OCI-M2 (cell line): ENCODE measurements around the gene WDR38.
A peak's percentile ranks its signal among the peaks of the same experiment; 100 is the strongest.

Experiments used
- DNase-seq: peaks from one replicate; lab custom pipeline; 2025; ENCODE audit not compliant: unreplicated experiment; lab: John Stamatoyannopoulos, UW

Gene WDR38

GRCh38 chr9:124857533-124858162 is 4.4 kb downstream of the WDR38 start:
- no peak for DNase-seq

DNA sequence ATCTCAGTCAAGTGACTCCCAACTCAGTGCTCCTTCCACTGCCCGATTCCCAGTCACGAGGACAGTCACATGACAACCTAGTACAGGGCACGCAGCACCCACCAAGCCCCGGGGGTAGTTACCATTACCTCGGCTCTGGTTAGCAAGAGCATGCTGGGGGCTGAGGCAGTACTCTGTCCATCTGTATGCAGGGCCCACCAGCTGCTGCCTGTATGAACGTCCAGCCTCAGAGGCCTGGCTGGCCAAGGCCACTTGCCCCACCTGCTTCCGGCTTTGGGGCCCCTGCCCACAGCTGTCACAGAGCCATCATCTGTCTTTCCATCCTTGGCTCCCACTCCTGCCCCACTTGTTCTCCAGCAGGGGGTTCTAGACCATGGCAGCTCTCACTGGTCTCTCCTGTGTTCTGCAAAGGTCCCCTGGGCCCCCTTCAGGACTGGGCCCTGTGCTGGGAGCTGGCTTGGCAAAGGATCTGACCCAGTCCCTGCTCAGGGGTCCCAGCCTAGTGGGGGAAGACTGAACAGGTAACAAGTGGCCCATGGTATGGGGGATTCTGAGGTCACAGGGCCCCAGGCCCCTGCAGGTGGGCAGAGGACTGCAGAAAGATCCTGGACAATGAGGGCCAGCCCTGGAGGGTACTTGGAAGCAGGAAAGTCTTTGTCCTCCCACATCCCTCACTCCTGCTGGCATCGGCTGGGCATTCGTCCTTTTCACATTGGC is 5.2 kb downstream of the WDR38 start:
- DNase-seq: no peak

GRCh38 chr9:124859803-124860581 is 6.7 kb downstream of the WDR38 start:
- no peak for DNase-seq

DNA sequence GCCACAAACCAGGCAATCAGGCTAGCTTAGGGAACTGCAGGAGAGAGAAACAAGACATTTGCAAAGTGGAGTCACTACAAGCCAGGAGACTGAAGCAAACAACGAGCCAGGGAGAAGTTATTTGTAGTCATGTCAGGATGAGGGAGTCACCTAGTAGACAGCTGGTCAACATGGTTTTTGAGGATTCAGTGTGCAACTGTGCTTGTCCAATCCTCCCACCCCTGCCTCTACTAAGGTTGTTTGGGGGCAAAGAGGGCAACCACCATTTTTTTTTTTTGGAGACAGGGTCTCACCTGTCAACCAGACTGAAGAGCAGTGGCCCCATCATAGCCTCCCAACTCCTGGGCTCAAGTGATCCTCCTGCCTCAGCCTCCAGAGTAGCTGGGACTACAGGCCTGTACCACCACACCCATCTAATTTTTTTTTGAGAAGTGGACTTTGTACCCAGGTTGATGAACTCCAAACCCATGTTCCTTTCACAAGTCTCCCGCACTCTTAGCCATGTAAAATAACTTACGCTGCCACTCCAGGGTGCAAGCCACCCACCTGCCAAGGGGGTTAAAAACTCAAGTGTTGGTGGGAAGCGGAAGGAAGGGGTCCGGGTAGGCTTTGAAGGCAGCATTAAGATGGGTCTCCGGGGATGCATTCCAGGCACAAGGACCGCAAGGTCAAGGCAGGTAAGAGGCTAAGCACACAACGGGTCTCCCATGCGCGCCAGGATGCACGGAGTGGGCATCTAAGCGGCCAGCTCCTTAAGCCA is 7.5 kb downstream of the WDR38 start:
- no peak for DNase-seq

GRCh38 chr9:124861342-124862229 is 8.3 kb downstream of the WDR38 start, which contains the start of the genes ARPC5L and RPL35:
TSS of gene ARPC5L (plus strand) at chr9:124862130. CDS start at chr9:124869291, 7,161 bp downstream.
TSS of gene RPL35 (minus strand) at chr9:124861957. CDS start at chr9:124861912, 45 bp downstream.
- peak; percentile 73 for DNase-seq

GRCh38 chr9:124863371-124863871 is 10.2 kb downstream of the WDR38 start:
- no peak for DNase-seq

GRCh38 chr9:124868511-124869465 is 15.5 kb downstream of the WDR38 start:
- no peak for DNase-seq

GRCh38 chr9:124869466-124869985 is 16.3 kb downstream of the WDR38 start:
- DNase-seq: no peak

- DNase-seq: no peak
Observed at GRCh38 chr9:124869986-124870560, 16.8 kb downstream of the WDR38 start.

DNA sequence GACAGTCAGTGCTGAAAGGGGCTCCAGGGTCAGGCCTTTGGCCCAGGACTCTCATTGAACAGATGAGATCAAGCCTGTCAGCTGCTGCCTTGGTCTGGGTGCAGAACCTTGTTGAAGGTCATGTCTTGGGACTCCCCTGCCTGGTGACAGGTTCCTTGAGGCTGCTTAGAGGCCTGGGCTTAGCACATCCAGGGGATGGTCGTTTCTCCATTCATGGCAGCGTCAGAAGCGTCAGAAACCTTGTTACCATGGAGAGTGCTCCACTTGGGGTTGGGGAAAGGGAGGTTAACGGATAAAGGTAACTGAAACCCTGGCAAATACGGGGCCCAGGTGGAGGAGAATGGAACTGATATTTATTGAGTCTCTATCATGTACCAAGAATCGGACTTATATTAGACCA is 17.5 kb downstream of the WDR38 start:
- no peak for DNase-seq

GRCh38 chr9:124871156-124871561 is 17.9 kb downstream of the WDR38 start:
- no peak for DNase-seq

- no peak for DNase-seq
Observed at GRCh38 chr9:124873664-124874063, 20.4 kb downstream of the WDR38 start.

- DNase-seq: no peak
Observed at GRCh38 chr9:124875501-124875900, 22.2 kb downstream of the WDR38 start.

DNA sequence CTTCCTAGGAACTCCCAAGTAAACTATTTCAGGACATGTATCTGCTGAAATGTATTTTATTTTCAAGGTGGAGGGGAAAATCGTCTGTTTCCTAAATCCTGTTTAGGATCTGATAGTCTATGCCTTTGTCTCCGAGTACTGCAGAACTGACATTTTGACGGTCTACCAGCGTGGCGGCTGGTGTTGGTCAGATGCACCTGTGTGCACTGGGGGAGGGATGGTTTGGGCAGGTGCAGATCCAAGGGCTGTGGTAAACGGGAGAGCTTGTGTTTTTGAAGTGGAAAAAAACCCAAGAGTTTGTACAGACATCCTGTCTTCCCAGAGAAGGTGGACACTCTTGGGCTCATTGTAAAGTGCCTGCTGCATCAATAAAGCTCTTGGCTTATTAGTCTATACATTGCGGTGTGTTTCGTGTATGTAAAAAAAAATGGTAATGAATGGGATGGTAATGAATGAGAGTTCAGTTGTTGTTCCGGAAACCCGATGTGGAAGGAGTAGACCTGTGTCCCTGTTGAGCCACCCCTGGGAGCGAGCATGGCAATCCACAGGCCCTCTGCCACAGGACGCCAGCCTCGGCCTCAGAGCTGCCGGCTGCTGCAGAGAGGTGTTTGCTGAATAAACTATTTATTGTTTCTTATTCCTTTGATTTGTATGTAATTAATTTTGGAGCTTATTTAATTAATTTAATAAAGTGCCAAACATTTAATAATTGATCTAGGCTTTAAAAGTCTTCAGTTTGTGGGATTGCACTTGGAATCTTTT is 23.9 kb downstream of the WDR38 start:
- DNase-seq: no peak

DNA sequence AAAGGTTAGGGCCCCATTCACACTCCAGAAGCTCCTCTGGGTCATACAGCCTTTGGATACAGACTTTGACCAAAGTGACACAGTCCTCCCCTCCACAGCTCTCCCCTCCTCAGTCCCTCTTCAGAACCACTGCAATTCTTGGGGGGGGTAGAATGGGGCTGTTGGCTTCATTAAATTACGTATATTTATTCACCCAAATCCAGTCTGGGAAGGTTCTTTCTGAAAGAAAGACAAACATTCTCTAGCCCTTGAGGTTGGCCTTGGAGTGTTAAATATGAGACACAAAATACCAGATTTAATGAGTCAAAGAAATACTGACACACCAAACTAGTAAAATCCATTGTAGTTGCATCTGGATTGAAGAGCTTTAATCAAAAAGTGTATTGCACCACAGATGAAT is 24.8 kb downstream of the WDR38 start:
- no peak for DNase-seq

DNA sequence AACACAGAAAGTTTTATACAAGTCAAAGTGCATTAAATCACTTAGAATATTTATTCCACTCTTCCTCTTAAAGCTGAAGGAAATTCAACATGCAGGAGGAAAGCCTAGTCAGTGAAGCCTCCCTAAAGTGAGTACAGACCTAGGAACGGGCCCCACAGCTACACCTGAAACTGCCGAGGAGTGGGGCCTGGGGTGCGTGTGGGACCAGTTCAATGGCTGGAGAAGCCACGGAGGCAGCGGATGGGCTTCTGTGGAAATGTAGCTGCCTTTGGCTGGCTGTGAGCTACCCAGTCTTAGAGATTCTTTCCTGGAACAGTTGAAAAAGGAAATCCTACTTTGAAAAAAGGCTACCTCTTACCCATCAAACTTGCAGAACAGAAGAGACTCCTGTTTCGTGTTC is 25.3 kb downstream of the WDR38 start:
- no peak for DNase-seq

DNA sequence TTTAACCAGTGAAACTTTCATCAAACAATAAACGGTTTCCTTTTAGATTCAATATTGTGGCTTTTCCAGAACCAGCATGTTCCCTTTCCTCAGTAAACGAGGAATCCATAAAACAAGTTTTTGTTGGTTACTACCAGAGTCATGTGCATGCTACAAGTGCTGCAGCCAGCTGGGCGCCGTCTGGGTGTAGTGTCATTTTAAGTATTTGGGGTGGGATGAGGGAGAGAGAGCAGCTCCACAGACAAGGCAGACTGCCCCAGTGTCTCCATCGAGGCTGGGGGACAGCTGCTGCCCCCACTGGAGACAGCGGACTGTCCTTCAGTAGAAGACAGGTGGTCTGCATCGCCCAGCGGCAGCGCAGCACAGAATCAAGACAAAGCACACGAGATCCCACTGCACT is 26.0 kb downstream of the WDR38 start:
- DNase-seq: no peak
